GM12878 (cell line): Measurements from ENCODE around the gene TMEM106A. TPM values are rescaled to one million over a fixed set of nuclear protein-coding genes. Genes with fewer than 3 reads are reported as not detected.

Source experiments
- BMI1 ChIP-seq: fragments of 450-650 bp; IDR thresholded peaks from 2 replicates; pipeline ENCODE4 v1.6.1; 2016; ENCODE audit warnings: mild to moderate bottlenecking, moderate library complexity, borderline replicate concordance
- BRCA1 ChIP-seq: IDR thresholded peaks from 2 replicates; pipeline ENCODE4 v1.6.1; 2011; ENCODE audit warnings: low read depth, low read length, improper control_type of control experiment
- CBX3 ChIP-seq: fragments of 200-600 bp; sonication (generic); IDR thresholded peaks from 2 replicates; pipeline ENCODE4 v1.6.1; 2016; ENCODE audit warnings: low read depth, borderline replicate concordance
- DPF2 ChIP-seq: fragments of 450-650 bp; IDR thresholded peaks from 2 replicates; pipeline ENCODE4 v1.6.1; 2017; ENCODE audit warnings: mild to moderate bottlenecking
- EP300 ChIP-seq, 2 experiments: fragments of 150-350 bp in 1 of 2; IDR thresholded peaks; 2 replicates each; pipeline ENCODE4 v1.6.1; 2011 to 2012; ENCODE audit warnings: low read depth in 2 of 2, low read length in 2 of 2, borderline replicate concordance in 1 of 2, improper control_type of control experiment in 1 of 2, inconsistent platforms in 1 of 2; ENCODE audit not compliant: control insufficient read depth in 1 of 2
- ETV6 ChIP-seq, 2 experiments: fragments of 450-650 bp in 1 of 2; IDR thresholded peaks in 1 of 2; conservative IDR thresholded peaks in 1 of 2; 2 replicates each; pipeline ENCODE4 v1.6.1; 2014; ENCODE audit warnings: antibody characterized with exemption in 1 of 2, borderline replicate concordance in 1 of 2, low read depth in 1 of 2, mild to moderate bottlenecking in 1 of 2, moderate library complexity in 1 of 2
- GATAD2B ChIP-seq: fragments of 450-650 bp; conservative IDR thresholded peaks from 2 replicates; pipeline ENCODE4 v1.6.1; 2017; ENCODE audit warnings: low read depth, mild to moderate bottlenecking, moderate library complexity
- HCFC1 ChIP-seq: fragments of 150-350 bp; IDR thresholded peaks from 2 replicates; pipeline ENCODE4 v1.6.1; 2014; ENCODE audit warnings: low read length
- IKZF2 ChIP-seq, 2 experiments: fragments of 450-650 bp; IDR thresholded peaks; 2 replicates each; pipeline ENCODE4 v1.6.1; 2017; ENCODE audit warnings: mild to moderate bottlenecking in 2 of 2, moderate library complexity in 2 of 2
- JUND ChIP-seq: IDR thresholded peaks from 2 replicates; pipeline ENCODE4 v1.6.1; 2012; ENCODE audit warnings: low read depth, mild to moderate bottlenecking, low read length, improper control_type of control experiment, moderate library complexity
- MEF2B ChIP-seq: fragments of 450-650 bp; IDR thresholded peaks from 2 replicates; pipeline ENCODE4 v1.6.1; 2018; ENCODE audit warnings: mild to moderate bottlenecking, moderate library complexity; ENCODE audit not compliant: partially characterized antibody, poor library complexity, severe bottlenecking
- PML ChIP-seq: IDR thresholded peaks from 2 replicates; pipeline ENCODE4 v1.6.1; 2012; ENCODE audit warnings: low read length, inconsistent platforms
- POU2F2 ChIP-seq: IDR thresholded peaks from 3 replicates; pipeline ENCODE4 v1.6.1; 2011; ENCODE audit warnings: low read depth, mild to moderate bottlenecking, low read length, borderline replicate concordance
- RBBP5 ChIP-seq: fragments of 200-600 bp; sonication (generic); conservative IDR thresholded peaks from 2 replicates; pipeline ENCODE4 v1.6.1; 2016
- SIX5 ChIP-seq: IDR thresholded peaks from 2 replicates; pipeline ENCODE4 v1.6.1; 2011; ENCODE audit warnings: mild to moderate bottlenecking, low read depth, low read length, moderate library complexity; ENCODE audit not compliant: severe bottlenecking
- SUPT20H ChIP-seq: IDR thresholded peaks from 2 replicates; pipeline ENCODE4 v1.6.1; 2011; ENCODE audit warnings: low read depth, mild to moderate bottlenecking, low read length, moderate library complexity, borderline replicate concordance; ENCODE audit not compliant: control insufficient read depth
- TBL1XR1 ChIP-seq: IDR thresholded peaks from 2 replicates; pipeline ENCODE4 v1.6.1; 2012; ENCODE audit warnings: low read depth, low read length, improper control_type of control experiment
- YBX1 ChIP-seq: fragments of 450-650 bp; IDR thresholded peaks from 2 replicates; pipeline ENCODE4 v1.6.1; 2016; ENCODE audit warnings: antibody characterized with exemption
- ZBED1 ChIP-seq: IDR thresholded peaks from 2 replicates; pipeline ENCODE4 v1.6.1; 2016; ENCODE audit warnings: borderline replicate concordance
- ZNF207 ChIP-seq: fragments of 450-650 bp; IDR thresholded peaks from 2 replicates; pipeline ENCODE4 v1.6.1; 2014; ENCODE audit warnings: antibody characterized with exemption, mild to moderate bottlenecking, borderline replicate concordance
- polyA plus RNA-seq, 11 experiments: library from polyadenylated mRNA; depleted of rRNA in 4 of 11; unstranded in 6 of 11; stranded (reverse) in 5 of 11; fragments of >200 nt; fragmentation: Nextera tagmentation in 4 of 11; fragmentation: Illumina TruSeq in 1 of 11; extraction: Ambion mirVana in 4 of 11; extraction: Trizol in 1 of 11; gene quantifications; 1 replicate in 1 of 11; 2 replicates in 10 of 11; pipeline versions ENCODE4 v1.2.1 to v1.2.3, GENCODE V29; 2011 to 2016; ENCODE audit warnings: inconsistent platforms in 2 of 11, missing spikeins in 2 of 11, low read depth in 1 of 11
- total RNA-seq, 4 experiments: library from RNA; depleted of rRNA in 3 of 4; stranded (reverse); fragments of >200 nt in 3 of 4; fragmentation: Illumina TruSeq in 1 of 4; extraction: Trizol in 1 of 4; gene quantifications; 2 replicates each; pipeline versions ENCODE4 v1.2.1 to v1.2.3, GENCODE V29; 2013 to 2021
- TF ChIP-seq, protein P1 (sequence below): fragments of 450-650 bp; formaldehyde crosslinking; IDR thresholded peaks from 2 replicates; pipeline ENCODE4 v1.4.0; 2022; ENCODE audit warnings: mild to moderate bottlenecking, moderate library complexity
- TF ChIP-seq, protein P2 (sequence below): IDR thresholded peaks from 2 replicates; pipeline ENCODE4 v1.6.1; 2012; ENCODE audit warnings: low read depth, low read length, improper control_type of control experiment
- TF ChIP-seq, protein P3 (sequence below): fragments of 450-650 bp; IDR thresholded peaks from 2 replicates; pipeline ENCODE4 v1.6.1; 2017; ENCODE audit warnings: borderline replicate concordance

The TMEM106A gene
- total and polyA plus RNA-seq, 10 of the 15 experiments (the other 5 are each of a cell fraction or from before 2014, with no cell fraction given): 2.3 to 18.7 (median 9.3) TPM

DNA sequence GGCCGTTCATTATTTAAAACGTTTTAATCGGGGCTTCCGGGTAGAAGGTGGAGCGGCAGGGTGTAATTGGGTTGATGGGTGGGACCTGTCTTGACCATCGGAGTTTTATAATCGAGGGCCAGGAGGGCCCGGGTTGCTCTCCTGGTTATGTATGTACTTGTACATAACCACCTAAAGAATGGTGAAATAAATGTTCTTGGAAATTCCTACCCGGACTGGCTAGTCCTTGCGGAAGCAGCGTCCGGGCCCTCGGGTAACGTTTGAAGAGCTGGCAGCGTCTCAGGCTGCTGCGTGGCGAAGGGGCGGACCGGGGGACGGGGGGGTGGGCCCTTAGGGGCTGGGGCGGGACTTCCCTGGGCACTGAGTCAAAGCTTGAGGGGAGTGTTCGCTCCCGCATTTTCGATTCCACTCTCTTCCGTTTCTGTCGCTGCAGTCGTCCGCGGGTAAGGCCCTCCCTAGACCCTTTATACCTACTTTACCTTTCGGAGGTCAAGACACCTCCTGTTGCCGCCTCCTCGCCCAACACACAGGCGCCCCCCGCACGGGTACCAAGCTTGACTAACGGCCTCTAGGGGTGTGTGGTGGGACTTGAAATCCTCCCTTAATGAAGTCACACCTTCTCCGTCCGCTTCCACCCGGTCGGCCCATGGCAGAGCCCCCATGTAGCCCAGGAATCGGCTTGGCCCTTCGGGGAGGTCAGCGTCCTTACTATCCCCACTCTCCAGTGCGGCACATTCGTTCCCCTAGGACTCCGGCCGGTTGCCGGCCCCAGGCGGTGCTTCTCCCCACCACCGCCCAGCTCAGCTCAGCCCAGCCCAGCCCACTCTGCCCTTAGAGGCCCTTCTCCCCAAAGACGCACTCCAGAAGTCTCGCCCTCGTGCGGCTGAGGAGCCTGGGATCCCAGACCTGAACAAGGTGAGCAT is at the start of gene TMEM106A (continued):
- TF ChIP-seq, protein P1, sequence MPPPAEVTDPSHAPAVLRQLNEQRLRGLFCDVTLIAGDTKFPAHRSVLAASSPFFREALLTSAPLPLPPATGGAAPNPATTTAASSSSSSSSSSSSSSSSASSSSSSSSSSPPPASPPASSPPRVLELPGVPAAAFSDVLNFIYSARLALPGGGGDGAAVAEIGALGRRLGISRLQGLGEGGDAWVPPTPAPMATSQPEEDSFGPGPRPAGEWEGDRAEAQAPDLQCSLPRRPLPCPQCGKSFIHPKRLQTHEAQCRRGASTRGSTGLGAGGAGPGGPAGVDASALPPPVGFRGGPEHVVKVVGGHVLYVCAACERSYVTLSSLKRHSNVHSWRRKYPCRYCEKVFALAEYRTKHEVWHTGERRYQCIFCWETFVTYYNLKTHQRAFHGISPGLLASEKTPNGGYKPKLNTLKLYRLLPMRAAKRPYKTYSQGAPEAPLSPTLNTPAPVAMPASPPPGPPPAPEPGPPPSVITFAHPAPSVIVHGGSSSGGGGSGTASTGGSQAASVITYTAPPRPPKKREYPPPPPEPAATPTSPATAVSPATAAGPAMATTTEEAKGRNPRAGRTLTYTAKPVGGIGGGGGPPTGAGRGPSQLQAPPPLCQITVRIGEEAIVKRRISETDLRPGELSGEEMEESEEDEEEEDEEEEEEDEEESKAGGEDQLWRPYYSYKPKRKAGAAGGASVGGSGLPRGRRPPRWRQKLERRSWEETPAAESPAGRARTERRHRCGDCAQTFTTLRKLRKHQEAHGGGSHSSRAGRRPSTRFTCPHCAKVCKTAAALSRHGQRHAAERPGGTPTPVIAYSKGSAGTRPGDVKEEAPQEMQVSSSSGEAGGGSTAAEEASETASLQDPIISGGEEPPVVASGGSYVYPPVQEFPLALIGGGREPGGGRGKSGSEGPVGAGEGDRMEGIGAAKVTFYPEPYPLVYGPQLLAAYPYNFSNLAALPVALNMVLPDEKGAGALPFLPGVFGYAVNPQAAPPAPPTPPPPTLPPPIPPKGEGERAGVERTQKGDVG (CRISPR knock-in tag): no peak
- TF ChIP-seq, protein P2, sequence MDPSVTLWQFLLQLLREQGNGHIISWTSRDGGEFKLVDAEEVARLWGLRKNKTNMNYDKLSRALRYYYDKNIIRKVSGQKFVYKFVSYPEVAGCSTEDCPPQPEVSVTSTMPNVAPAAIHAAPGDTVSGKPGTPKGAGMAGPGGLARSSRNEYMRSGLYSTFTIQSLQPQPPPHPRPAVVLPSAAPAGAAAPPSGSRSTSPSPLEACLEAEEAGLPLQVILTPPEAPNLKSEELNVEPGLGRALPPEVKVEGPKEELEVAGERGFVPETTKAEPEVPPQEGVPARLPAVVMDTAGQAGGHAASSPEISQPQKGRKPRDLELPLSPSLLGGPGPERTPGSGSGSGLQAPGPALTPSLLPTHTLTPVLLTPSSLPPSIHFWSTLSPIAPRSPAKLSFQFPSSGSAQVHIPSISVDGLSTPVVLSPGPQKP: no peak
- TF ChIP-seq ETV6 (conservative IDR thresholded peaks at IDR 0.05 in 1 of 2, IDR thresholded peaks at IDR 0.05 in 1 of 2; ENCODE audit: borderline replicate concordance in 1 of 2, low read depth in 1 of 2) (0 out of 4 replicates have a peak, but pooled peaks of 1 of the 2 experiments have one; percentile 17), ZNF207 (0 out of 2 replicates have a peak, but pooled peaks have one; percentile 28), POU2F2 (peak; percentile 63; the same call in 1 of the 3 replicates), CBX3 (no peak), TBL1XR1 (no peak), IKZF2 (IDR thresholded peaks at IDR 0.05) (no peak), SIX5 (no peak), RBBP5 (no peak), HCFC1 (no peak), JUND (no peak), PML (peak; percentile 34; the same call in 1 of the 2 replicates), BRCA1 (no peak), EP300 (IDR thresholded peaks at IDR 0.05; ENCODE audit: borderline replicate concordance in 1 of 2, control insufficient read depth in 1 of 2, low read depth in 2 of 2, low read length in 2 of 2) (no peak), BMI1 (no peak), MEF2B (no peak), ZBED1 (no peak), DPF2 (no peak), SUPT20H (no peak), YBX1 (no peak), GATAD2B (0 out of 2 replicates have a peak, but pooled peaks have one; percentile 42)
- TF ChIP-seq, protein P3, sequence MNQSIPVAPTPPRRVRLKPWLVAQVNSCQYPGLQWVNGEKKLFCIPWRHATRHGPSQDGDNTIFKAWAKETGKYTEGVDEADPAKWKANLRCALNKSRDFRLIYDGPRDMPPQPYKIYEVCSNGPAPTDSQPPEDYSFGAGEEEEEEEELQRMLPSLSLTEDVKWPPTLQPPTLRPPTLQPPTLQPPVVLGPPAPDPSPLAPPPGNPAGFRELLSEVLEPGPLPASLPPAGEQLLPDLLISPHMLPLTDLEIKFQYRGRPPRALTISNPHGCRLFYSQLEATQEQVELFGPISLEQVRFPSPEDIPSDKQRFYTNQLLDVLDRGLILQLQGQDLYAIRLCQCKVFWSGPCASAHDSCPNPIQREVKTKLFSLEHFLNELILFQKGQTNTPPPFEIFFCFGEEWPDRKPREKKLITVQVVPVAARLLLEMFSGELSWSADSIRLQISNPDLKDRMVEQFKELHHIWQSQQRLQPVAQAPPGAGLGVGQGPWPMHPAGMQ: no peak
